ENCODE results near the gene SELENOH. TPM values are rescaled to one million over a fixed set of nuclear protein-coding genes. Genes with fewer than 3 reads are reported as not detected.
A peak's percentile ranks its signal among the peaks of the same experiment; 100 is the strongest.

SELENOH gene
- total RNA-seq, 2 experiments from 2014 or later = 48.0 to 48.5 TPM

DNA sequence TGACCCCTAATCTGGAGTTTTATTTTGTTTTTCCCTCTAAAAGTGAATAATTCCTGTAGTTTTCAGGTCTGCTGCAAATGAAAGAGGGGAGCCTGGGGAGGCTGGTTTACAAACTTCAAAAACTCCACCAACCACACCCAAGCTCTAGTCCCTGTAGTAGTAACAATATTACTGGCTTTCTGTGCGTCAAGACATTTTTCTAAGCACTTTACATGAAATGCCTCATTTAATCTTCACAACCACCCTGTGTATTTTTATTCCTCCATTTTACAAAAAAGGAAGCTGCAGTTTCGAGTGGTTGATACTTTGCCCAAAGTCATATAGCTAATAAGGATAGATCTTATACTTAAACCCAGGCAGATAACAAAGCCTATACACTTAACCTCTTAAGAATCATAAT is 43.8 kb downstream of the SELENOH start:
- Histone ChIP-seq H3K4me1 (ENCODE audit: insufficient read depth, low read length) (peaks cover 5% of the 10 kb centered on the region), H3K27me3 (ENCODE audit: control insufficient read depth in 1 of 2, insufficient read depth in 2 of 2, low read length in 2 of 2) (no peaks in the 10 kb centered on the region), H3K36me3 (ENCODE audit: insufficient read depth, low read length) (no peaks in the 10 kb centered on the region), H3K27ac (ENCODE audit: low read depth in 1 of 2, low read length in 2 of 2) (no peak overlapping the region), H3K4me3 (ENCODE audit: low read length) (no peak overlapping the region), H3K9me3 (ENCODE audit: control insufficient read depth in 1 of 2, insufficient read depth in 1 of 2, low read length in 2 of 2) (no peaks in the 10 kb centered on the region)
- no peaks in the 10 kb centered on the region for H3K9me3 Mint-ChIP-seq
- no peaks in the 10 kb centered on the region for H3K36me3 Mint-ChIP-seq (ENCODE audit: low read depth)
- intact Hi-C loops (cut with DNase I, micrococcal nuclease) = no loop called here
- ChIA-PET POLR2A (no interaction called here), CTCF (interaction anchor here (0.8 to 1.6 kb wide), 3 partner anchors 15 to 1387 kb away, joined by 3 to 8 read pairs (median 3); partner anchors contain the start of genes DTX4 and SELENOH)
- ATAC-seq (ENCODE audit: poor library complexity) (no peak), DNase-seq (no peak)
- no peak overlapping the region for H3K4me3 Mint-ChIP-seq
- TF ChIP-seq, protein P1, sequence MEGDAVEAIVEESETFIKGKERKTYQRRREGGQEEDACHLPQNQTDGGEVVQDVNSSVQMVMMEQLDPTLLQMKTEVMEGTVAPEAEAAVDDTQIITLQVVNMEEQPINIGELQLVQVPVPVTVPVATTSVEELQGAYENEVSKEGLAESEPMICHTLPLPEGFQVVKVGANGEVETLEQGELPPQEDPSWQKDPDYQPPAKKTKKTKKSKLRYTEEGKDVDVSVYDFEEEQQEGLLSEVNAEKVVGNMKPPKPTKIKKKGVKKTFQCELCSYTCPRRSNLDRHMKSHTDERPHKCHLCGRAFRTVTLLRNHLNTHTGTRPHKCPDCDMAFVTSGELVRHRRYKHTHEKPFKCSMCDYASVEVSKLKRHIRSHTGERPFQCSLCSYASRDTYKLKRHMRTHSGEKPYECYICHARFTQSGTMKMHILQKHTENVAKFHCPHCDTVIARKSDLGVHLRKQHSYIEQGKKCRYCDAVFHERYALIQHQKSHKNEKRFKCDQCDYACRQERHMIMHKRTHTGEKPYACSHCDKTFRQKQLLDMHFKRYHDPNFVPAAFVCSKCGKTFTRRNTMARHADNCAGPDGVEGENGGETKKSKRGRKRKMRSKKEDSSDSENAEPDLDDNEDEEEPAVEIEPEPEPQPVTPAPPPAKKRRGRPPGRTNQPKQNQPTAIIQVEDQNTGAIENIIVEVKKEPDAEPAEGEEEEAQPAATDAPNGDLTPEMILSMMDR (IDR thresholded peaks at IDR 0.05) = no peak
- H3K27me3 Mint-ChIP-seq = no peaks in the 10 kb centered on the region
- no peak overlapping the region for H3K27ac Mint-ChIP-seq
- H3K4me1 Mint-ChIP-seq (ENCODE audit: low read depth) = peaks cover 7% of the 10 kb centered on the region

DNA sequence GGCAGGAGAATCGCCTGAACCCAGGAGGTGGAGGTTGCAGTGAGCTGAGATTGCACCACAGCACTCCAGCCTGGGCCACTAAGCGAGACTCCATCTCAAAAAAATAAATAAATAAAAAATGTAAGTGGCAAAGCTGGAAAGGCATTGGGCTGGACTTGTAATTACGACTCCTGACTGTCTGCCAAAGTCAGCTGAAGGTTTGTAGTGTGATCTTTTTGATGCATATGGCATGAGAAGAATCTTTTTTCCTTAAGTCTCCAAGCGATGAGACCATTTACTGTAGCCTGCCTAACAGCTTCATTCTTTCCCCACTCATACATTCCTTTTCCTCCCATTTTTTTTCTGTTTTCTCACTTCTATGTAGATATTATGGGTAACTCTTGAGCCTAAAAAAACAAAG is 45.1 kb downstream of the SELENOH start:
- no peak for ATAC-seq (ENCODE audit: poor library complexity)
- intact Hi-C loops (cut with DNase I, micrococcal nuclease) = no loop called here
- no peaks in the 10 kb centered on the region for H3K36me3 ChIP-seq (ENCODE audit: insufficient read depth, low read length)
- no peak overlapping the region for H3K27ac ChIP-seq (ENCODE audit: low read depth in 1 of 2, low read length in 2 of 2)
- no peaks in the 10 kb centered on the region for H3K27me3 ChIP-seq (ENCODE audit: control insufficient read depth in 1 of 2, insufficient read depth in 2 of 2, low read length in 2 of 2)
- ChIA-PET POLR2A (no interaction called here), CTCF (no interaction called here)
- no peaks in the 10 kb centered on the region for H3K27me3 Mint-ChIP-seq
- DNase-seq = no peak
- H3K4me3 Mint-ChIP-seq = no peak overlapping the region
- TF ChIP-seq, protein P1 (IDR thresholded peaks at IDR 0.05) = no peak
- no peaks in the 10 kb centered on the region for H3K36me3 Mint-ChIP-seq (ENCODE audit: low read depth)
- H3K4me3 ChIP-seq (ENCODE audit: low read length) = no peak overlapping the region
- H3K9me3 ChIP-seq (ENCODE audit: control insufficient read depth in 1 of 2, insufficient read depth in 1 of 2, low read length in 2 of 2) = no peaks in the 10 kb centered on the region
- no peaks in the 10 kb centered on the region for H3K9me3 Mint-ChIP-seq
- H3K4me1 Mint-ChIP-seq (ENCODE audit: low read depth) = peaks cover 12% of the 10 kb centered on the region
- no peak overlapping the region for H3K27ac Mint-ChIP-seq
- H3K4me1 ChIP-seq (ENCODE audit: insufficient read depth, low read length) = peaks cover 9% of the 10 kb centered on the region

DNA sequence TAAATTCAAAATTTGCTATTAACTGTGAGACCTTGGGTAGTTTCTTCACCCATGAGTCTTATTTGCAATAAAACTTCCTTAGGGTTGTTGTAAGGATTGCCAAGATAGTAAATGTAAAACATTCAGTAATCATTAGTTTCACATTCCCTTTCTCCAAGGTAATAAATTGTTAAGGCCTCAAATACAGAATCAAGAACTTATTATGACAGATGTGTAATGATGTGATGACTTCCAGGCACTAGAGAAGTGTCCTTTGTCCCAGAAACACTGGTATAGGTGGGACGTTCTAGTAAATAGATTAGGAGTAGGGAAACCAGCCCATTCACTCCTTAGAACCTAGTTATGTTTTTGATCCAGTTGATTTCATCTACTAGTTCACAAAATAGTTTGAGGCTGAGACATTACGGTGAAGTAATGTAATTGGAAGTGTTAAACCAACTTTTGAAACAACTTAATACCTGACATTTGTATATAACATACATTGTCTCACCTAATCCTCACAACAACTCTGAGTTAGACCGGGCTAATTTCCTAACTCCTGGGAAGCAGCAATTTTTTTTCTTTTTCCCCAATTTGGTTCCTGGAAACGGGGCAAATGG is 45.8 kb downstream of the SELENOH start:
- no peaks in the 10 kb centered on the region for H3K36me3 ChIP-seq (ENCODE audit: insufficient read depth, low read length)
- H3K36me3 Mint-ChIP-seq (ENCODE audit: low read depth) = peaks cover 1% of the 10 kb centered on the region

More for the DNA sequence above, 45.8 kb downstream of the SELENOH start:
- peak overlapping the region; percentile 18 for H3K27ac Mint-ChIP-seq
- peaks cover 12% of the 10 kb centered on the region for H3K4me1 ChIP-seq (ENCODE audit: insufficient read depth, low read length)
- TF ChIP-seq, protein P1 (IDR thresholded peaks at IDR 0.05) = no peak
- no peak overlapping the region for H3K27ac ChIP-seq (ENCODE audit: low read depth in 1 of 2, low read length in 2 of 2)
- ChIA-PET POLR2A (no interaction called here), CTCF (no interaction called here)
- peaks cover 14% of the 10 kb centered on the region for H3K4me1 Mint-ChIP-seq (ENCODE audit: low read depth)
- ATAC-seq (ENCODE audit: poor library complexity) = no peak
- no peaks in the 10 kb centered on the region for H3K27me3 ChIP-seq (ENCODE audit: control insufficient read depth in 1 of 2, insufficient read depth in 2 of 2, low read length in 2 of 2)
- intact Hi-C loops (cut with DNase I, micrococcal nuclease) = no loop called here
- H3K27me3 Mint-ChIP-seq = no peaks in the 10 kb centered on the region
- no peak overlapping the region for H3K4me3 ChIP-seq (ENCODE audit: low read length)
- no peaks in the 10 kb centered on the region for H3K9me3 ChIP-seq (ENCODE audit: control insufficient read depth in 1 of 2, insufficient read depth in 1 of 2, low read length in 2 of 2)
- H3K9me3 Mint-ChIP-seq = no peaks in the 10 kb centered on the region
- no peak for DNase-seq
- H3K4me3 Mint-ChIP-seq = no peak overlapping the region

All from CD4-positive, alpha-beta T cell (primary cell).